CD4-positive, alpha-beta T cell treated with Interleukin-21 for 1 hour (primary cell): ENCODE data around the gene MT1E.

Experiments
- DNase-seq: peaks from one replicate; pipeline ENCODE4 v3.0.0-alpha.2; 2020

MT1E gene

DNA sequence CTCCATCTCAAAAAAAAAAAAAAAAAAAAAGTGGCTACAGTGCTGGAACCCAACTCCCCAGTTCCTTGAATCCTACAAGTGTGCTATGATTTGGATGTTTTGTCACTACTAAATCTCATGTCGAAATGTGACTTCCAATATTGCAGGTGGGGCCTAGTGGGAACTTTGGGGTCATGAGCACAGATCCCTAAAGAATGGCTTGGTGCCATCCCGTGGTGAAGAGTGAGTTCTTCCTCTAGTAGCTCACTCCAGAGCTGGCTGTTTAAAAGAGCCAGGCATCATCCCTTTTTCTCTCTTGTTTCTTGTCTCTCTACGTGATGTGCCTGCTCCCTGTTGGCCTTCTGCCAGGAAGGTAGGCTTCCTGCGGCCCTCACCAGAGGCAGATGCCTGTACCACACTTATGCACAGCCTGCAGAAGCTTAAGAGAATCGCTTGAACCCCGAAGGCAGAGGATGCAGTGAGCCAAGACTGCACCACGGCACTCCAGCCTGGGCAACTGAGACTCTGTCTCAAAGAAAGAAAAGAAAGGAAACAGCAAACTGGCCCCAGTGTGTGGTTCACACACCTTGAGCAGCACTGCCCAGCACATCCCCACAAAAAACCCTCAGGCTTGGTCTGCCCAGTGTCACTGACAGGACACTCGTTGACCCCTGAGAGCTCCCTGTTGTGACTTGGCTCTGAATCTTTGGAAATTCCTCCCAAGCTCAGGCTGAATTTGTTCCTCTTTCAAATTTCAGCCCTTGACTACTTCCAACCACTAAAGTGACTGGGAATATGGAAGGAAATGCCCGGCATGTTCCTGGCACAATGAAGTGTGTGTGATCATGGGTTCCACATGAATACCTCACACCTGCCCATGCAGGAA, 3.1 kb downstream of the MT1E start:
- no peak for DNase-seq

DNA sequence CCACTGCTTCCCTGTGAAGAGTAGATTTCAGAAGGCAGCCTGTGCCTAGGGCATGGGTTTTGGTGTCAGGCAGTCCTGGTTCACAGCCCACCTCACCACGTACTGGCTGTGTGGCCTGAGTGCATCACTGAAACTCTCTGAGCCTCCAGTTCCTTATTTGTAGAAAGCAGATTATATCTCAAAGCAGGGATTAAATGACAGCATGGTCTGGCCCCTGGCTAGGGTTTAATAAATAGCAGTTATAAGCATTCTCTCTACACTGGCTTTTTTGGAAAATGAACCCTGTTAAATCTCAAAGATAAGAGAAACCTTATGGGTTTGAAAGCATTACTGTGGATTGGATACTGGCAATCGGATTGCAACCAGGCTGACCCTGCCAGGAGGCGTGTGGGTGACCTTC, 4.0 kb downstream of the MT1E start:
- no peak for DNase-seq

DNA sequence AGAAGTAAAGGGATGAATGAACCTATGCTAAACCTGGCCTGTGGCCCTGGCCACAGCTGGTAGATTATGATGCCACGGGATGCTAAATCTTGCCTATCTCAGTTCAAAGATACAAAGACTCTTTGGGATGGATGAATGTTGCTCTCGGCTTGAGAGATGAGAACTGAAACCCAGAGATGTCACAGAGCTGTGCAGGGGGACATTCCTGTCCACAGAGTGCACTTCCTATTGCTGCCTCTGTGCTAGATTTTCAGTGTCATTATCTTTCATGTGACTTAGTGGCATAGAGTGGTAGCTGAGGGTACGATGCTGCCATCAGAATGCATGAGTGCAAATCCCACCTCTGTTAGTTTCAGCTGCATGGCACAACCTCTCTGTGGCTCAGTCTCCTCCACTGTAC, 4.6 kb downstream of the MT1E start:
- DNase-seq, result no peak

DNA sequence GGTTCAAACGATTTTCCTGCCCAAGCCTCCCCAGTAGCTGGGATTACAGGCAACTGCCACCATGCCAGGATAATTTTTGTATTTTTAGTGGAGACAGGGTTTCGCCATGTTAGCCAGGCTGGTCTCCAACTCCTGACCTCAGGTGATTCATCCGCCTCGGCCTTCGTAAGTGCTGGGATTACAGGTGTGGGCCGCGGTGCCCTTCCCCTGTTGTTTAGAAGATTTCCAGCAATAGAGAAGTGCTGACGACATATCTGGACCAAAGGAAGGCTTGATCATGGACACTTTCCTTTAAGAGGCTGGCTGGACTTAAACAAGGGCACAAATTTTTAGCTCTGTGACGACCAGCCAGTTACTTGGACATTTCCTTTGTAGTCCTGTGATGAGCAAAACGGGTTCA, 5.6 kb downstream of the MT1E start:
- no peak for DNase-seq

DNA sequence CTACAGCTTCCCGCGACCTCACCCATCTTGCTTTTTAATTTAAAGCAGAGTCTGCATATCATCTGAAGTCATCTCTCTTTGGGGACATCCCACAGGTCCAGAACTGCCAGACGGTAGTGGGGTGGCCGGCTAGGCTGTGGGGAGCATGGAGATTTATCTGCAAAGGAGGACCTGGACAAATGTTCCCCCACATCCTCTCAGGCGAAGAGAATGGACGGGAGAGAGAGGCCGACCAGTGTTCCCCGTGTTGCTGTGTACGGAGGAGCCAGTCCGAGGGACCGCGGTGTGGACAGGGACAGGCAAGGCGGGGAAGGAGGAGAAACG, 6.2 kb downstream of the MT1E start:
- no peak for DNase-seq

DNA sequence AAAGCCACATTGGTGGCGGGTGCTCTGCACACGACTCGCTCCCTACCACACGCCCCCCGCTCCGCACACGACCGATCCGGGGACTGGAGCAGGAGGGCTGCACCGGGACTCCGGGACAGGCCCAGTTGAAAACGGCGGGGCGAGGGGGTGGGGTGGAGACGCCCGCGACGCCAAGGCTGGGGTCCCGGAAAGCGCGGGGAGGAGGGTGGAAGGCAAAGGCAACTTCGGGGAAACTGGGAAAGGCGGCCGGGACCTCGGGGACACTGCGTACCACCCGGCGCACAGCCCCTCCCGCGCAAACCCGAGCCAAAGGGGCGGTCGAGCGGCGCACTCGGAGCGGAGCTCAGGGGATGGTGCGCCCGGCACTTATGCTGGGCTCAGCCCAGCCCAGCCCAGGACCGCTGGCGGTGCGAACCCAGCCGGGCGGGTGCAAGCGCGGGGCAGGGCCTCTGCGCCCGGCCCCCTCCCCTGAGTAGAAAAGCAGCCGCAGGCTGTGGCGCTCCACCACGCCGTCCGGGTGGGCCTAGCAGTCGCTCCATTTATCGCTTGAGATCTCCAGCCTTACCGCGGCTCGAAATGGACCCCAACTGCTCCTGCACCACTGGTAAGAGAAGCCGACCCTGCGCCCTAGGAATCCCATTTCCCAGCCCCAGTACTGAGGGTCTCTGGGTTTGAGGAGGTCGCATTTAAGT, 6.7 kb downstream of the MT1E start, which contains the start of gene MT1M:
TSS of gene MT1M (plus strand) at position 504 of the 692 bp plus-strand sequence. CDS start at position 577, 73 bp downstream.
- DNase-seq, result no peak

DNA sequence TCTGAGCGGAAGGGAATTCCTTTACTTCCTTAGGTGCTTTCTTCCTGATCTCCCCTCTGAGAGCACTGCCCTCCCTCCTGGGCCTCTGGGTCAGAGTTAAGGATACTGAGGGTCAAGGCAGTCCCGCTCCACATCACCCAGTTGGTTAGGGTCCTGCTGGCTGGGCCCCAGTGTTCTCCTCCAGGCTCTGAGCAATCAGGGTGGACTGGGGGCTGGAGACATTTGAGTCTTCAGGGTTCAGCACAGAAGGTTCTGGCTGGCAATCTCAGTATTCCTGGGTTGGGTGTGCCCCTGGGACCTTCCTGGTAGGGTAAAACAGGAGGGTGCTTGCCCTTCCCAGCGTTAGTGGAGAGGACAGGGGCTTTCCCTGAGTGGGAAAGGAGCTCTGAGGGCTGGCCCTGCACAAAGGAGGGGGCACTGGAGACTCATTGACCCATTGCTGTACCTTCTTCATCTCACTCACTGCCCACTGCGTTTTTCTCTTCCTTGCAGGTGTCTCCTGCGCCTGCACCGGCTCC, 7.3 kb downstream of the MT1E start:
- no peak for DNase-seq

DNA sequence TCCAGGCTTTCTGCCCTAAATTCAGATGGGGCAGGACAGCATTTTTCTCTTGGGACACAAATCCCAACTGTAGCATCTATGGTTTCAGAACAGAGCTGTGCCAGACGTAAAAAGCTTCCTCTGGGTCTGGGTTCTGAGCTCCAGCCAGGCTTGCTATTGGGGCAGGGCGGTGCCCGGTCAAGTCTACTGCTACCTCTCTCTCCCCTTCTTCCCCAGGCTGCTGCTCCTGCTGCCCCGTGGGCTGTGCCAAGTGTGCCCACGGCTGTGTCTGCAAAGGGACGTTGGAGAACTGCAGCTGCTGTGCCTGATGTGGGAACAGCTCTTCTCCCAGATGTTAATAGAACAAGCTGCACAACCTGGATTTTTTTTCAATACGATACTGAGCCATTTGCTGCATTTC, 8.0 kb downstream of the MT1E start:
- no peak for DNase-seq

DNA sequence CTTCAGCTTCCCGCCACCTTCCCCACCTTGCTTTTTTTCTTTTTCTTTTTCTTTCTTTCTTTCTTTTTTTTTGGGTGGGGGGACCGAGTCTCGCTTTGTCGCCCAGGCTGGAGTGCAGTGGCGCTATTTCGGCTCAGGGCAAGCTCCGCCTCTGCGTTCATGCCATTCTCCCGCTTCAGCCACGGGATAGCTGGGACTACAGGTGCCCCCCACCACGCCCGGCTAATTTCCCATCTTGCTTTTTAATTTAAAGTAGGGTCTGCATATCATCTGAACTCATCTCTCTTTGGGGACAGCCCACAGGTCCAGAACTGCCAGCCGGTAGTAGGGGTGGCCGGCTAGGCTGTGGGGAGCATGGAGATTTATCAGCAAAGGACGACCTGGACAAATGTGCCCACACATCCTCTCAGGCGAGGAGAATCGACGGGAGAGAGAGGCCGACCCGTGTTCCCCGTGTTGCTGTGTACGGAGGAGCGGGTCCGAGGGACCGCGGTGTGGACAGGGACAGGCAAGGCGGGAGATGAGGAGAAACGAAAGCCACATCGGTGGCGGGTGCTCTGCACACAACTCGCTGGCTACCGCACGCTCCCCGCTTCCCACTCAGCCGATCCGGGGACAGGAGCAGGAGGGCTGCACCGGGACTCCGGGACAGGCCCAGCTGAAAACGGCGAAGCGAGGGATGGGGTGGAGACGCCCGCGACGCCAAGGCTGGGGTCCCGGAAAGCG, 9.3 kb downstream of the MT1E start:
- no peak for DNase-seq

DNA sequence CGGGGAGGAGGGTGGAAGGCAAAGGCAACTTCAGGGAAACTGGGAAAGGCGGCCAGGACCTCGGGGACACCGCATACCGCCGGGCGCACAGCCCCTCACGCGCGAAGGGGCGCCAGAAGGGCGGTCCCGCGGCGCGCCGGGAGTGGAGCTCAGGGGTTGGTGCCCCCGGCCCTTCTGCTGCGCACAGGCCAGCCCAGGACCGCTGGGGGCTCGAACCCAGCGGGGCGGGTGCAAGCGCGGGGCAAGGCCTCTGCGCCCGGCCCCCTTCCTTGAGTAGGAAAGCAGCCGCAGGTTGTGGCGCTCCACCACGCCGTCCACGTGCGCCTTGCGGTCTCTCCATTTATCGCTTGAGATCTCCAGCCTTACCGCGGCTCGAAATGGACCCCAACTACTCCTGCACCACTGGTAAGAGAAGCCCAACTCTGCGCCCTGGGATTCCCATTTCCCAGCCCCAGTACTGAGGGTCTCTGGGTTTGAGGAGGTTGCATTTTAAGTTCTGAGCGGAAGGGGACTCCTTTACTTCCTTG, 9.9 kb downstream of the MT1E start:
- no peak for DNase-seq

DNA sequence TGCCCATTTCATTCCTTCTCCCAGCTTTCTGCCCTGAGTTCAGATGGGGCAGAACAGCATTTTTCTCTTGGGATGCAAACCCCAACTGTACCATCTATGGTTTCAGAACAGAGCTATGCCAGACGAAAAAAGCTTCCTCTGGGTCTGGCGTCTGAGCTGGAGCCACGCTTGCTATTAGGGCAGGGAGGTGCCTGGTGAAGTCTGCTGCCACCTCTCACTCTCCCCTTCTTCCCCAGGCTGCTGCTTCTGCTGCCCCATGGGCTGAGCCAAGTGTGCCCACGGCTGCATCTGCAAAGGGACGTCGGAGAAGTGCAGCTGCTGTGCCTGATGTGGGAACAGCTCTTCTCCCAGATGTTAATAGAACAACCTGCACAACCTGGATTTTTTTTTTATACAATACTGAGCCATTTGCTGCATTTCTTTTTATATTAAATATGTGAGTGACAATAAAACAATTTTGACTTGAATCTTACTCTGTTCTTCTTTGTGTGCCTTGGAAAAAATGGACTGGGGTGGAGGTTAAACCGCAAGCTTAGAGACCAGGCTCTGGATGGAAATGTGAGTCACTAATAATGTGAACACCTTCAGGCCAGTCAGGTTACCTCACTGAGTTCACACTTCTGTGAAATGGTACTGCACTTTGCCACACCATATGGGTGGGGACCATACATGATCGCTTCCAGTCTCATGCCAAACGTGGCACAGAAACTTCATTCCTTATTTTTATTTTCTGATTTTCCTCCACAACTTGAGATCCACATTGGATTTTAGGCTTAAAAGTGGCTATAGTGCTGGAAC, 11.2 kb downstream of the MT1E start:
- DNase-seq, result no peak

DNA sequence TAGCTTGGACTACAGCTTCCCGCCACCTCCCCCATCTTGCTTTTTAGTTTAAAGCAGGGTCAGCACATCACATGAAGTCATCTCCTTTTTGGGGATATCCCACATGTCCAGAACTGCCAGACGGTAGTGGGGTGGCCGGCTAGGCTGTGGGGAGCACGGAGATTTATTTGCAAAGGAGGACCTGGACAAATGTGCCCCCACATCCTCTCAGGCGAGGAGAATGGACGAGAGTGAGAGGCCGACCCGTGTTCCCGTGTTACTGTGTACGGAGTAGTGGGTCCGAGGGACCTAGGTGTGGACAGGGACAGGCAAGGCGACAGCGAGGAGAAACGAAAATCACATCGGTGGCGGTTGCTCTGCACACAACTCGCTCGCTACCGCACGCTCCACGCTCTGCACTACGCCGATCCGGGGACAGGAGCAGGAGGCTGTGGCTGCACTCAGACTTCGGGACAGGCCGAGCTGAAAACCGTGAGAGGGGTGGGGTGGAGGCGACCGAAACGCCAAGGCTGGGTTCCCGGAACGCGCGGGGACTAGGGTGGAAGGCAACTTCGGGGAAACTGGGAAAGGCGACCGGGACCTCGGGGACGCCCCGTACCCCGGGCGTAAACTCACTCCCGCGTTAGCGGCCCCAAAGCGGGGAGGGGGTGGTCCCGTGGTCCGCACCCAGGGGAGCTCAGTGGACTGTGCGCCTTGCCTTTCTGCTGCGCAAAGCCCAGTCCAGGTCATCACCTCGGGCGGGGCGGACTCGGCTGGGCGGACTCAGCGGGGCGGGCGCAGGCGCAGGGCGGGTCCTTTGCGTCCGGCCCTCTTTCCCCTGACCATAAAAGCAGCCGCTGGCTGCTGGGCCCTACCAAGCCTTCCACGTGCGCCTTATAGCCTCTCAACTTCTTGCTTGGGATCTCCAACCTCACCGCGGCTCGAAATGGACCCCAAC, 12.5 kb downstream of the MT1E start, which contains the start of gene MT1A:
TSS of gene MT1A (plus strand) at position 853 of the 937 bp plus-strand sequence. CDS start at position 926, 73 bp downstream.
- DNase-seq, result no peak

DNA sequence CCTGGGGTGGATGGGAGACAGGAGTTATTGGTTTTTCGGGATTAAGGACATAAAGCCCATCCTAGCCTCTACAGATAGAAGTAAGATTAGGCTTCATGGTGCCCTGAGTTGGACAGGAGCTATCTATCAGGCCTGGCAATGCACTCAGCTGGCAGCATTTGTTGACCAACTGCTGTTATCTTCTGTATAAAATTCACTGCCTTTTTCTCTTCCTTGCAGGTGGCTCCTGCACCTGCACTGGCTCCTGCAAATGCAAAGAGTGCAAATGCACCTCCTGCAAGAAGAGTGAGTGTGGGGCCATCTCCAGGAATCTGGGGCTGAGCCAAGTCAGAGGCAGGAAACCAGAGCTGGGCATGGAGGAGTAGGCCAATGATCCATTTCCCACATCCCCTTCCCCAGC, 13.5 kb downstream of the MT1E start:
- no peak for DNase-seq

DNA sequence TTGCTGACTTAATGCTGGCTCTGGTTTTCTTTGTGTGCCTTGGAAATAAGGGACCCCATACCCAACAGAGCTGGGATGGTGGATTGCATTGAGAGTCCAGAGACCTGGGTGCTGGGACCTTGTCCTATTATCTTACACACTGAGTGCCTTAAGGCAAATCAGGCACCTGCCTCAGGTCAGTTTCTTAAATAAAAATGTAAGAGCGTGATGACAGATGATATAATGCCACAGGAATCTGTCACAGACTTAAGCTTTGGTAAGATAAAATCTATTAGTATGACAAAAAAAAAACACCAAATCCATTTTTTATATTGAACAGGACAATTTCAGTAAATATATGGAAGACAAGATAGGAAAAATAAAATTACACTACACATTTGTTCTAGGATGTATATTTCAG, 14.5 kb downstream of the MT1E start:
- DNase-seq, result no peak

DNA sequence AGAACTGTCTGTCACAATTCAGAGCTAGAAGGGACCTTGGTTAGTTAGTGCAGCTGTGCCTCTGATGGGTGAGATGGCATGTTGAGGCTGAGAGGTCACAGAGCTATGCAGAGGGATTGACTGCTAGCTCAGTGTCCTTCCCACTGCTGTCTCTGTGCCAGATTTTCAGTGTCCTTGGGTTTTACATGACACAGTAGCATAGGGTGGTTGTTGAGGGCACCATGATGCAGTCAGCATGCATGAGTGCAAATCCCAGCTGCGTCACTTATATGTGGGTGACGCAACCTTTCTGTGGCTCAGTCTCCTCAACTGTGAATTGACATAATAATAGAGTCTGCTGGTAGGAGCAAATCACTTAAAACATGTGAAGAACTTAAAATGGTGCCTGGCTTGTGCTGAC, 15.6 kb downstream of the MT1E start:
- no peak for DNase-seq

DNA sequence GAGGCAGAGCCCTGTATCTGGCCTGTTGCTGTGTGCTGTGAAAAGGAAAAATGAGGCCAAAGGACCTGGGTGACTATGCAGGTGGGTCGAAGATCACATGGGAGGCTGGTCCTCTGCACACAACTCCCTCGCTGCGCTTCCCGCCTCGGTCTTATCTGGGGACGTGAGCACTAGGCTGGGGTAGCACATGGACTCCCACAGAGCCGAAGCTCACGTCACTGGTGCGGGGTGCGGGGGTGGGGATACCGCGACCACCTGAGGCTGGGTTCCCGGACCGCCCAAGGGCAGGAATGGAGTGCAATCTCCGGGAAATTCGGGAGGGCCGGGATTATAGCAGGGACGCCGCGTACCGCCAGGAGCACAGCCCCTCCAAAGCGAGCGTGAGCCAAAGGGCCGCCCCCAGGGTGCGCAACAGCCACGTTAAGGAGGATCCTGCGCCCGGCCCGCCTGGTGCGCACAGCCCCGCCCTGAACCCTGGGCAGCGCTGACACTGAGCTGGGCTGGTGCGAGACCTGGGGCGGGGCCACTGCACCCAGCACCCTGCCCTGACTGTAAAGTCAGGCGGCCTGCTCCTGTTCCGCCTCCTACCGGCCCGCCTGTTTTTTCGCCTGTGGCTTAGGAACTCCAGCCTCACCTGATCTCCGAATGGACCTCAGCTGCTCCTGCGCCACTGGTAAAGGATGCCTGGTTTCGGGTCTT, 17.6 kb downstream of the MT1E start:
- peak; percentile 81 for DNase-seq

DNA sequence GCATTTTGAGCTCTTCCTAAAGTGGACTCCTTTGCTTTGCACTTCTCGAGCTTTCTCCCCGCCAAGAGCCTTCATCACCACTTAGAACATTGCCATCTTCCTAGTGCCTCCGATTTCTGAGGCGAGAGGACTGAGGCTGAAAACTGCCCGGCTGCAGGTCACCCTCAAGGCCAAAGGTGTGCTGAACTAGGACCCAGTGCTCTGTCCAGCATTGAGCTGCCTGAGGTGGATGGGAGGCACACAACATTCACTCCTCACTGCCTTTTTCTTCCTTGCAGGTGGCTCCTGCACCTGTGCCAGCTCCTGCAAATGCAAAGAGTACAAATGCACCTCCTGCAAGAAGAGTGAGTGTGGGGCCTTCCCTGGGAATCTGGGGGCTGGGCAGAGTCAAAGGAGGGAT, 18.3 kb downstream of the MT1E start:
- no peak for DNase-seq

DNA sequence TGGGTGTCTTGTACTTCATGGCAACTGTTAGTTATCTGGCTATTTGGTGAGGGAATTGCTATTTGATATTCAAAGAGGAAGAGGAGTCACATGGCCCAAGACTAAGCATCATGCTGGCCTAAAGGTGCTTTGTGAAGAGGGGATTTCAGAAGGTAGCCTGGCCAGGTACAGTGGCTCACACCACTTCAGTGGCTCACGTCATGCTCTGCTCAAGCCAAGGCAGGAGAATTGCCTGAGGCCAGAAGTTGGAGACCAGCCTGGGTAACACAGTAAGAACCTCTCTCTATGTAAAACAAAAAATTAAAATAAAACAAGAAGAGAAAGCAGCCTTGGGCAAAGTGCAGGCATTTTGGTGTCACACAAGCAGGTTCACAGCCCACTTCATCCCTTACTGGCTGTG, 19.7 kb downstream of the MT1E start:
- no peak for DNase-seq

DNA sequence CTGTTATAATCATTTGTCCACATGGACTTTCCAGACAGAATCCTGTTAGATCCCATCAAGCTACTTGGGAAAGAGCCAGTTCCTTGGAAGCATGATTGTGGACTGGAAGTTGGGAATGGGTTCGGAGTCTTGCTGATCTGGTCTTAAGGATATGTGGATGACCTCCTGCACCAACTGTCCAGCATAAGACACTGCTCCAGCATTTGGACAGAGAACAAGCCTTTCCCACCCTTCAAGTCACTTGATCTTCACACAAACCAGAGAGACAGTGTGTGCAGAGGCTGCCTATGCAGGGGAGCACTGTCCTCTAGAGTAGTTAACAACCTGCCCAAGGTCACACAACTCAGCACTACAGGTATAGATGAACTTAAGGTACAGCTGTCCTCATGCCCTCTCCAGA, 20.3 kb downstream of the MT1E start:
- DNase-seq, result no peak

DNA sequence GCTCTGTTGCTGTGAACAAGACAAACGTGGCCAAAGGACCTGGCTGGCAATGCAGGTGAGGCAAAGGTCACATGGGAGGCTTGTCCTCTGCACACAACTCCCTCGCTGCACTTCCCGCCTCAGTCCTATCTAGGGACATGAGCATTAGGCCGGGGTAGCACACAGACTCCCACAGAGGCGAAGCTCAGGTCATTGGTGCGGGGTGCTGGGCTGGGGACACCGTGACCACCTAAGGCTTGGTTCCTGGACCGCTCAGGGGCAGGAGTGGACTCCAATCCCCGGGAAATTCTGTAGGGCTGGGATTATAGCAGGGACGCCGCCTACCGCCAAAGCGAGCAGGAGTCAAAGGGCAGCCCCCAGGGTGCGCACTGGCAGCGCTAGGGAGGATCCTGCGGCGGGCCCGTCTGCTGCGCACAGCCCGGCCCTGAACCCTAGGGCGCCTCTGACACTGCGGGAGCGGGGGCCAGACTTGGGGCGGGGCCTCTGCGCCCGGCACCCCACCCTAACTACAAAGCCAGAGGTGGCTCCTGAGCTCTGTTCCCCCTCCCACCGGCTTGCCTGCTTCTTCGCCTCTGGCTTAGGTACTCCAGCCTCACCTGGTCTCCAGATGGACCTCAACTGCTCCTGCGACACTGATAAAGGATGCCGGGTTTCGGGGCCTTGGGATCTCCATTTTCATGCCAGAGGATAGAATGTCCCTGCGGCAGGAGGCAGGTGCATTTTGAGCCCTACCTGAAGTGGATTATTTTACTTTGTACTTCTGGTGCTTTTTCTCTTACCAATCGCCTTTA, 22.3 kb downstream of the MT1E start:
- DNase-seq, result no peak
